HG03439 (cell line): ENCODE results near the gene GSTM4.

Source experiments
- ATAC-seq: cut with Tn5 transposase; IDR thresholded peaks from one replicate; pipeline ENCODE4 v1.9.1; 2021; ENCODE audit warnings: mild to moderate bottlenecking, moderate library complexity; ENCODE audit not compliant: unreplicated experiment

GSTM4 gene

DNA sequence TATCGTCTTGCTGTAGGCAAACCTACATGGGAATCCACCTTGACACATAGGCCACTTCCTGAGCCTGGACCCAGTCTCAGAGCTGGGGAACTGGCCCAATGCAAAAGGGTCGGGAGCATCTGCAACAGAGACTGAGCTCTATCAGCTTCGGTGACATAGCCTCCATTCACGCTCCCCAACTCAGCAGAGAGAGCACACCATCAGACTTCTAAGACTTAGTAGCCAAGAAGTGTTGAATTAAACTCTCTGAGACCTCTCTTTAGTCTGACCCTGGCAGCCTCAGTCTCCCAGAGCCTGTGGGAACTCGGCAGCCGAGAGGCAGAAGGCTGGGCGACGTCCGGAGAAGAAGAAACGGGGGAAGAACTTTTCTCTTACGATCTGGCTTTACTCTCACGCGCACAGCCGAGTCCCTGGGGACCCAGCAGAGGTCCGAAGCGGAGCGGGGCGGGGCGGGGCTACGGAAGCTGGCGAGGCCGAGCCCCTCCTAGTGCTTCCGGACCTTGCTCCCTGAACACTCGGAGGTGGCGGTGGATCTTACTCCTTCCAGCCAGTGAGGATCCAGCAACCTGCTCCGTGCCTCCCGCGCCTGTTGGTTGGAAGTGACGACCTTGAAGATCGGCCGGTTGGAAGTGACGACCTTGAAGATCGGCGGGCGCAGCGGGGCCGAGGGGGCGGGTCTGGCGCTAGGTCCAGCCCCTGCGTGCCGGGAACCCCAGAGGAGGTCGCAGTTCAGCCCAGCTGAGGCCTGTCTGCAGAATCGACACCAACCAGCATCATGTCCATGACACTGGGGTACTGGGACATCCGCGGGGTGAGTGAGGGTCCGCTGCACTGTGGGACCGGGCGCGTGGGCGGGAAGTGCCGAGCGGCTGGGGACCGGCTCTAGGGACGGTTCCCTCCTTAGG, at the start of gene GSTM4:
Gene GSTM4 (plus strand): TSS at position 485 of the 905 bp plus-strand sequence. CDS start 291 bp downstream, at position 776.
- peak; percentile 94 for ATAC-seq

DNA sequence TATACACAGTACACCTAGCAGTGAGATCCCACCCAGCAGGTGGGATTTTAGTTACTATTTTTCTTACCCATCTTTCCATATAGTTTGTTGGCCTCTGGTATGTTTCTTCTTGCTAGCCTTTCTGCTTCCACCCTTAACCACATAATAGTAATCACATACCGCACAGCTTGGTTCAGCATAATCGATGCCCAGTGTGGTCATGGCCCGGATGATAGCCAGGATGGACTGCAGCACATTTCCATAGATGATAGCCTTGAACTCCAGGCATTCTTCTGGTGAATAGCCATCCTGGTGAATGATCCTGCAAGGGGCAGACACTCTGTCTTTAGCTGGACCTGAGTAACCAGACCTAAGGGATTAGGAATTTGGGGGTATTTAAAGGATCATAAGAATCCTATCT, 46.0 kb upstream of the GSTM4 start:
- ATAC-seq = no peak

GRCh38 chr1:109610609-109611307, 45.1 kb upstream of the GSTM4 start:
- ATAC-seq = no peak

DNA sequence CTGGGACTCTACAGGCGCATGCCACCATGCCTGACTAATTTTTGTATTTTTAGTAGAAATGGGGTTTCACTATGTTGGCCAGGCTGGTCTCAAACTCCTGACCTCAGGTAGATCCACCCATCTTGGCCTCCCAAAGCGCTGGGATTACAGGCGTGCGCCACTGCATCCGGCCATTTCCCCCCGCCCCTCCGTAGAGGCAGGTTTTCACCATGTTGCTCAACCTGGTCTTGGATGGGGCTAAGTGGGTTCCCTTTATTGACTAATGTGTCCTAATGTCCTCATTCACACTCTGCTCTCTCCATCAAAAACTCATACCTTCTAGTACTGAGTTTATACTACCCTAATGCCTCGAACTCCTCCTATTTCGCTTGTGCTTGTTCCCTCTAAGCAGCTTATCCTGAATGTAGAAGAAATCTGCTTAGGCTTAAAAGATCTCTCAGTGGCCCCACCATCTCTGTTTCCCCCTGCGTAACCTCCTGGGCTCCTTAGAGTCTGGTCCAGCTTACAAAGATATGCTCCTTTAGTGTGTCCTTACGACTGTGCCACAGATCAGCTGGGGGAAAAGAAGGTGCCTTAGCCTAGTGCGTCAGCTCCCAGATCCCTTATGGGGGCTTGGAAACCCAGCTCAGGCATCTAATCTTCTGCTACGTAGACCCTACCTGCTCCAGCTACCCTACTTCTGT, 44.5 kb upstream of the GSTM4 start:
- no peak for ATAC-seq

- no peak for ATAC-seq
Observed at GRCh38 chr1:109613361-109614147, 42.3 kb upstream of the GSTM4 start.

DNA sequence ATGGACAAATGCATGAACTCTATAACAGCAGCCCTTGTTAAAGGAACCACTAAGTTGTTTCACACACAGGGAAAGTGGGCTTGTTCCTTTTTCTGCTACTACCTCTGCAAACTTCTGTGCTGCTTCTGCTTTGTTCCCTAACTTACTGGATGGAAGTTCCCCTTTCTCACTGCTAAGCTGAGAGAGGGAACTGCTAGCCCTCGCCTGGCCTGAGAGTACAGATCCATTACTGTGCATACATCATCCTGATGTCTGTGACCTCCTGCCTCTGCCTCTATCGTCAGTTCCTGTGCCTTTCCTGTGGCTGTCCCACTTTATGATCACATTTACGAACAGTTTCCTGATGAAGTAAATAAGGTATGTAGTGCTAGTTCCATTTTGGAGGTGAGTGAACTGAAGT, 40.0 kb upstream of the GSTM4 start:
- no peak for ATAC-seq

DNA sequence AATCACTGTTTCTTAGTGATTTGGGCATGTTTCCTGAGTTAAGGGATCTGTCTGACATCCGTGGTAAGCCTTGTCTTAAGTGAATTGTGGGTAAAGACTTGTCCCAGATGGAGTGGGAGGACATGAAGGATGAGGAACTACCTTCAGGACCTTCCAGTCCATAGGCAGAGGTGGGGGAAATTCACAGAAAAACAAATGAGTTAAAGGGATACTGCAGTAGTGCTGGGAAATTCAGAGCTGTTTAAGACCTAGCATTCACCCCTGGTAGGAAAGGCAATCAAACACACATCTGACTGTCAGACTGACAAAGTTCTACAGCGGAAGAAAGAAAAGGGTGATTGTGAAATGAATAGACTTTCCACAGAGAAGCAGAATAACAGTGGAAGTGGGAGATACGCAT, 39.5 kb upstream of the GSTM4 start:
- no peak for ATAC-seq

GRCh38 chr1:109617291-109617801, 38.6 kb upstream of the GSTM4 start:
- ATAC-seq = no peak

DNA sequence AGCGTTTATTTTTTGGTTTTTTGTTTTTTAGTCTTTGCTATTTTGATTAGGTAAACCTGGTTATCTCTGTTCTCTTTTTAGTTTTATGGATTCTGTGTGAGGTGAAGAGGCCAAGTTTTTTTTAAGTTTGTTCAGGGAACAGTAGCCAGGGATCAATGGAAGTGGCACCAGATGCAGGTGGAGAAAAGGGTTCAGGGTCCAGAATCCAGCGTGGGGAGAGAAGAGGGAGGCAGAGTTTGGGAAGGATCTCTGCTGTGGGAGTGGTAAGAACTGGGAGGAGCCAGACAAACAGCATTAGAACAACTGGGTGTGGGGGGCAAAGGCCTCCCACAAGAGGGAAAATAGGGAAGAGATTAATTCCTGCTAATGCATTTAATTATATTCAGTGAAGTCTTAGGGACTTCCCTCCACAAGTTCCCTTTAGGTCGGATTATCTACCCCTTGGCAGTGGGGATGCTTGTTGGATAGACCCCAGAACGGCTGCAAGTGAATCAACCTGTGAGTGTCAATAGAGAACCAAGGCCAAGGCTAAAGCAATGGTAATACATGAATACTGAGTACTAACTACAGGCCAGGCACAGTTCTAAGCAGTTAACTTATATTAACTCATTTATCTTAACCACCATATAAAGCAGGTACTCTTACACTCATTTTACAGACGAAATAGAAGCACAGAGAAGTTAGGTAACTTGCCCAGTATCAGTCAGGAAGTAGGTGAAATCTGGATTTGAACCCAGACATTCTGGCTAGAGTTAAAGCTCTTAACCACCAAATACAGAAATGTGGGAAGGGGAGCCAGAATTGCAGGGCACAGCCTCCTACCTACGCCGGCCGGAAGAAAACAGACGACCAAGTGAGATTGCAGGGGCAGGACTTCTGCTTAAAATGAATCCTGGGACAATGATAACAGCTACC, 37.0 kb upstream of the GSTM4 start:
- ATAC-seq = no peak

DNA sequence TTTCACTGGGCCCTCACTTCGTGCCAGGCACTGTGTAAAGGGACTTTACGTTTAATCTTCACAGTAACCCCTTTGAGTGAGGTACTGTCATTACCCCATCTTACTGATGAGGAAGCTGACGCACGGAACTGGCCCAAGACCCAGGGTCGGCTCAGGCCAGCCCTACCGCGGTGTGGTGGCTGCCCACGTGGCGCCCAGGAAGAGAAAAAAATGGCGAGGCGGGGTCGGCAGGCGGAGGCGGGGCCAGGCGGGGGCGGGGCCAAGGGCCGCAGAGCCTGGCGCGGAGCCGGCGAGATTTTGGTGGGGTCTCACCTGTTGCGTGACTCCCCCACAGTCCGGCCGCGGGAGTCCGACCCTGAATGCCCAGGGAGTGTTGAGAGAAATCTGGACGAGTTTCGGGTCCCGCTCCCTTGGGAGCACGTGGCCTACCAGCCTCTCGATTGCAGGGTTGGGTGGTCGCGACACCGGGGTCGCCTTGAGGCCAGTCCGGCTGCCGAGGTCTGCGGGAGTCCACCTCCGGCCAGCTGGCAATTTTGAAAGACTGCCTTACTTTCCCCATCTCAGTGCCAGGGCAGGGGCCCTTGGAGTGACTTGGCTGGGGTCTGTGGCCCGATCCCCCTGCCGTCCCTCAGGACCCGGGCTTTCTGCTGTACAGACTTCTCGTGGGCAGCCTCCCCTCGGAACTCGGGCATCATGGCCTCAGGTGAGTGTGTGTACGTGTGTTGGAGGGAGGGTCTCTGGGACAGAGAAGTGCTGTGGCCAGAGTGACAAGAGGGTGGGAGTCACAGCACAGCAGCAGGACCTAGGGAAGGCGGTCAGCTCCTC, 36.1 kb upstream of the GSTM4 start, which contains the start of the genes AMPD2 and GNAT2:
Gene AMPD2 (plus strand): TSS at position 262 of the 825 bp plus-strand sequence. CDS start 1,339 bp downstream, outside the sequence.
Gene GNAT2 (minus strand): TSS at position 41 of the 825 bp plus-strand sequence. CDS start 6,746 bp downstream, outside the sequence.
- peak; percentile 54 for ATAC-seq

DNA sequence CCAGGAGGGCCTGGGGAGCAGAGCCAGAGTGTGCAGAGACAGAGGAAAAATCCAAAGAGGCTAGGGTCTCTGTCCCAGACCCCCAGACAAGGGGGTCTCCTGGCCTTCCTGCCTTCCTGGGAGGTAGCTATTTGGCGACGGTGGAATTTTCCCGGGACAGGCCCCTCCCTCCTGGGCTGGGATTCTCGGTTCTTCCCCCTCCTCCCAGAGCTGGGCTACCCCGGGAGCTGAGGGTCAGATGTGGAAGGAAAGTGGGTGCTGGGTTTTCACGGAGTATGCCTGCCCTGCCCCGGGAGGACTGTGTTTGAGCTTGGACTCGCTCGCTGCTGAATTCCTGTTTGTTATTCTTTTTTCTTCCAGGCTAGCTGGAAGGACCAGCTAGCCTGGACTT, 35.5 kb upstream of the GSTM4 start:
- peak; percentile 1 for ATAC-seq

DNA sequence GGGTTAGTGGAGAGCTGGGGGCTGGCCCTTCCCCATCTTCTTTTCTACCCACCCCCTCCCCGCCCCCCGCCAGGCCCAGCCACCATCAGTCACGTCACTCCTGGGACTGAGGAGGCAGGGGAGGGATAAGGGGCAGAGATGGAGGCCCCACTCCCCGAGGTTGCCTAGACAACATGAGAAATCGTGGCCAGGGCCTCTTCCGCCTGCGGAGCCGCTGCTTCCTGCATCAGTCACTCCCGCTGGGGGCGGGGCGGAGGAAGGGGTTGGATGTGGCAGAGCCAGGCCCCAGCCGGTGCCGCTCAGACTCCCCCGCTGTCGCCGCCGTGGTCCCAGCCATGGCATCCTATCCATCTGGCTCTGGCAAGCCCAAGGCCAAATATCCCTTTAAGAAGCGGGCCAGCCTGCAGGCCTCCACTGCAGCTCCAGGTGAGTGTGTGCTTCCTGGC, 35.0 kb upstream of the GSTM4 start:
- ATAC-seq = peak; percentile 61

GRCh38 chr1:109621379-109622136, 34.3 kb upstream of the GSTM4 start:
- ATAC-seq = no peak

DNA sequence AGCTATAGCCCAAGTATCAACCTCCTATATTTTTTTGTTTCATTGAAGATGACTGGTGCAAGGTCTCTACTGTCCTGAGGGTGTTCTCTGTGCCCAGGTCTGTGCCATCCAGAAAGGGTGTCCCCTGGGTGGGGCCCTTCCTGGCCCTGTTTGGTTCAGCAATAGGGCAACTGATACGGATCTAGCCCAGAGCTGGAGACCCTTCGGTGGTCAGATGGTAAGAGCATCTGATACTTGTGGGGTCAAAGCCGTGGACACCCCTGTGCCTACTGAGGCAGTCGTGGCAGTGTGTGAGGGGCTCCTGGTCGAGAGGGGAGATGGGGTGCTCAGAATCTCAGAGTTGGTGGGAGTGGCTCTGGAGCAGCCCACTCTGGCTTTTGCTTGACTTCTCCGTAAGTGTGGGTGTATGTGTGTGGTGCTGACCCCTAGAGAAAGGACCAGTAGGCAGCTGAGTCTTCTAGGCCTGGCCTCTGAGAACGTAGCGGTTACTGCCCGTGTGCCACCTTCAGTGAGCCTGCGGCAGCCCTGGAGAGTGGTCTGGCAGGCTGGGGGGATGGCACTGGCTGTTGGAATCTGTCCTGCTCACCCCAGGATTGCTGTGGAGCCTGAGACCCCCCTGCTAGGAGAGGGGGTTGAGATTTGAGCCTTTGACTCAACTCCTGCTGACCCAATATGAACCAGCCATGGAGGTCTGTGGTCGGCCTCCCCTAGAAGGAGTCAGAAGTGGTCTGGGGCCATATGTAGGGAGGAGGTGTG, 33.6 kb upstream of the GSTM4 start:
- ATAC-seq = no peak

DNA sequence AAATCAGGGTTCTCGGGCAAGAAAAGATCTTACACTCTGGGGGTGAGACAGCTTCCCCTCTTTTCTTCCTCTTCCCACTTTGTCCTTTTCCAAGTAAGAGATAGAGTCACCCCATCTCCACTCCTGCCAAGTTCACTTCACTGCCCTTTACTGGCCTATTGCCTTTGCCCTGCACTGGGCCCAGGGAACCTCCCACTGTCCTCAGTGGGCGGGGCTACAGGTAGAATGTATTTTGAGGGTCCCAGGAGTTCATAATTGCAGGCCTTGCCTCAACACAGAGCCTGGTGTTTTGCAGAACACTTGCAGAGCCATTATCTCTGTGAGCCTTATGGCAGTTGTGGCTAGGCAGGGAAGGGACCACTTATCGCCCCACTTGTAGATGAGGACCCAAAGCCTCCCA, 33.0 kb upstream of the GSTM4 start:
- no peak for ATAC-seq

DNA sequence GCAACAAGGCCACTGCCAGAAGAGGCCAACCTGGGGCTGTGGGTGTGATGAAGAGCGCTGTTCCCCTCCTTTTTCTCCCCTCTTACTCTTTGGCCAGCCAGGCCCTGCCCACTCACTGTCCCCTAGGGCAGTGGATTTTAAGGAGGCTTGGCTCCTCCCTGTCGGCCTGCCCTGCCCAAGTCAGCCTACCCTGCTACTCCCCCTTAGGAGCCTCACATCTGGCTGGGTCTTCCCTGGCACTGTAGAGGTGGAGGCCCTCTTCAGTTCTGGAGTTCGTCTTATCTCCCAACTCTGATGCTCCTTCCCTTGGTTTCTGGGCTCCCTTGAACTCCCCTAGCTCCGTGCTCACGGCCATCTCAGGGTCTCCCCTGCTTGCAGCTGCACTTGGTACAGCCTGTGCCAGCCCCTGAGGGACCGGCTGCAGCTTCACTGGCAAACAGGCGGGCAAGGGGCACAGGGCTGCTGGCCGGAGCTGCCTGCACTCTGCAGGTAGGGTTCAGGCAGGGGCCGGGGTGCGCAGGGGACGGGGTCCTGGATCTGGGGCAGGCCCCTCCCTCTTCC, 32.2 kb upstream of the GSTM4 start:
- ATAC-seq = no peak
